ENCODE data around the gene PGAP2. TPM values are rescaled to one million over a fixed set of nuclear protein-coding genes. Genes with fewer than 3 reads are reported as not detected.

PGAP2 gene
- total RNA-seq, 2 experiments from 2014 or later: 38.9 to 40.8 TPM

DNA sequence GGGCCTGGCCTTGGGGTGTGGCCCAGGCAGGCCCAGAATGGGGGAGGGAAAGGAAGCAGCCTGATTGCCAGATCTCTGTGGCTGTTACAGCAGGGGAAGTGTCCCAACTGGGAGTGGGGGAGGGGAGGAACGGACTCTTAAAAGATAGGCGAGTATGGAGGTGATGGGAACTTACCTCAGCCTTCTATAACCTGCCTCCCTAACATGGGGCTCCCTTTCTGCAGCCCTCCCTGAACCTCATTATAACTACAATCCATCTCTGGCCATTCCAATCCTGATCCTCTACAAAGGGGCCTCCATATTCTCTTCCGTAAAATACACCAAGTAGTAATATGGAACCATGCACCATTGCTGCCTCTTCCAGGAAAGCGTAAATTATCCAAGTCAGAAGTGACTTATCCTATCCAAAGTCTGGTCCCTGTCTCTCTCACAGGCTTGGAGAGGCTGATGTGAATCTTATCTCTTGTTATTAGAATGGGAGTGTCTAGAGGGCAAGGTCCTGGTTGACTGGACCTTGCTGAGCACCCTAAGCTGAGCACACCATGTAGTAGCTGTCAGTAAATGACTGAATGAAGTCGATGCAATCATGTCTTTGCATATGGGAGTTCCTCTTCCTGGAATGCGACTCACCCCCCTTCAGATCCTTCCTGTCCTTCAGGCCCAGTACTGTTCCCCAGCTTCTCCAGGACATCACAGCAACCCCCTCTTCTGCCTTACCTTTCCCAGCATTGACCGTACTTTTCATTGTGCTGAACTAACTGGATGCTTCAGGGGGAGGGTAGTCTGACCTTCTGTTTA lies 26.5 kb downstream of the PGAP2 start:
- CTCF ChIA-PET: interaction anchor here (0.6 to 17.3 kb wide), 6 partner anchors 7 to 238 kb away, joined by 3 to 231 read pairs (median 3); partner anchors contain the start of genes NUP98 and STIM1
- intact Hi-C loops (cut with micrococcal nuclease): no loop called here
- Mint-ChIP-seq H3K9me3 (no peaks in the 10 kb centered on the region), H3K4me3 (peak overlapping the region; percentile 85), H3K4me1 (ENCODE audit: low read depth) (peaks cover 82% of the 10 kb centered on the region), H3K27ac (peak overlapping the region; percentile 86), H3K36me3 (ENCODE audit: low read depth) (peaks cover 74% of the 10 kb centered on the region), H3K27me3 (ENCODE audit: low read depth) (no peaks in the 10 kb centered on the region)
- DNase-seq: peak; percentile 43

DNA sequence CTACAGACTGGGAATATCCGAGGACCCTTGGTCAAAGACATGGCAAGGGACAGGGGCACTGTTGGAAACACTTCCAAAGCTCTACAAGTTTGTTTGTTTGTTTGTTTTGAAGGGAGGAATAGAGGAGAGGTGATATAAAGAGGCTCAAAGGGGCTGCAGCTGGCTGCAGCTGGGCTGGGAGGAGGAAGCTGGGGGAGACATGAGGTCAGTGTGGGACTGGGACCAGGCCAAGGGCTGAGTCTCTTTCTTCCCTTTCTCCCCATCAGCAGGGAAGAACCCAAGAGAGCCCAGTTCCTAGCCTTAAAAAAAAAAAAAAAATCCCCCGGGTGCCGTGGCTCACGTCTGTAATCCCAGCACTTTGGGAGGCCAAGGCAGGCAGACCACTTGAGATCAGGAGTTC lies 27.4 kb downstream of the PGAP2 start:
- intact Hi-C loops (cut with micrococcal nuclease): no loop called here
- no peak for DNase-seq
- Mint-ChIP-seq H3K4me1 (ENCODE audit: low read depth) (peaks cover 76% of the 10 kb centered on the region), H3K4me3 (peak overlapping the region; percentile 85), H3K36me3 (ENCODE audit: low read depth) (peaks cover 70% of the 10 kb centered on the region), H3K27me3 (ENCODE audit: low read depth) (no peaks in the 10 kb centered on the region), H3K27ac (peak overlapping the region; percentile 86), H3K9me3 (no peaks in the 10 kb centered on the region)
- CTCF ChIA-PET: interaction anchor here (0.6 to 17.3 kb wide), 6 partner anchors 8 to 237 kb away, joined by 3 to 231 read pairs (median 4); partner anchors contain the start of genes NUP98 and STIM1

GRCh38 chr11:3836903-3837302 lies 28.5 kb downstream of the PGAP2 start:
- Mint-ChIP-seq H3K9me3 (no peaks in the 10 kb centered on the region), H3K27me3 (ENCODE audit: low read depth) (no peaks in the 10 kb centered on the region), H3K4me1 (ENCODE audit: low read depth) (peaks cover 66% of the 10 kb centered on the region), H3K27ac (peak overlapping the region; percentile 86), H3K4me3 (peak overlapping the region; percentile 85), H3K36me3 (ENCODE audit: low read depth) (peaks cover 59% of the 10 kb centered on the region)
- intact Hi-C loops (cut with micrococcal nuclease): no loop called here
- peak; percentile 72 for DNase-seq
- CTCF ChIA-PET: interaction anchor here (0.7 to 23.9 kb wide), 10 partner anchors 8 to 233 kb away, joined by 3 to 573 read pairs (median 4); partner anchors contain the start of gene STIM1

GRCh38 chr11:3837793-3838192 lies 29.4 kb downstream of the PGAP2 start:
- no peaks in the 10 kb centered on the region for H3K27me3 Mint-ChIP-seq (ENCODE audit: low read depth)
- no peaks in the 10 kb centered on the region for H3K9me3 Mint-ChIP-seq
- H3K27ac Mint-ChIP-seq: peak overlapping the region; percentile 86
- H3K4me1 Mint-ChIP-seq (ENCODE audit: low read depth): peaks cover 62% of the 10 kb centered on the region
- intact Hi-C loops (cut with micrococcal nuclease): no loop called here
- peaks cover 55% of the 10 kb centered on the region for H3K36me3 Mint-ChIP-seq (ENCODE audit: low read depth)
- no peak for DNase-seq
- H3K4me3 Mint-ChIP-seq: peak overlapping the region; percentile 85
- CTCF ChIA-PET: interaction anchor here (1.2 to 23.9 kb wide), 7 partner anchors 9 to 232 kb away, joined by 3 to 573 read pairs (median 4); partner anchors contain the start of gene STIM1

DNA sequence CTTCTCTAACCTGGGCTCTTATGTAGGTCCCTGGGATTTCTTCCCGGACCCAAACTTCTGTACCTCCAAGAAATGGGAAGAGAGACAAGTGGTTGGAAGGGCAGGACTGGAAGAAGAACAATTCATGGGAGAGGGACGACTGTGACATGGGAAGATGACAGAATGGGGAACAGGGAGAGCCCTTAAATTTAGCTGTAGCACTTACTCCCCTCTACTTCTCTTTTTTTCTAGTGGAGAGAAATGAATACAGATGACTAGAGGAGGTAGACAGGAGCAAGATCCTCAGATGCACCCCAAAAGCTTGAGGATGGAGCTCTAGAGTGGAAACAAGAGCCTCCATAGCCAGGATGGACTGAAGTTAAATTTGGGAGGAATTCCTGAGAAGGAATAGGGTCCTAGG lies 30.1 kb downstream of the PGAP2 start:
- Mint-ChIP-seq H3K36me3 (ENCODE audit: low read depth) (peaks cover 49% of the 10 kb centered on the region), H3K4me3 (peak overlapping the region; percentile 85), H3K4me1 (ENCODE audit: low read depth) (peaks cover 62% of the 10 kb centered on the region), H3K27ac (peak overlapping the region; percentile 86), H3K9me3 (no peaks in the 10 kb centered on the region), H3K27me3 (ENCODE audit: low read depth) (no peaks in the 10 kb centered on the region)
- intact Hi-C loops (cut with micrococcal nuclease): no loop called here
- no peak for DNase-seq
- CTCF ChIA-PET: interaction anchor here (0.6 to 23.9 kb wide), 7 partner anchors 13 to 260 kb away, joined by 3 to 573 read pairs (median 4); partner anchors contain the start of gene STIM1

DNA sequence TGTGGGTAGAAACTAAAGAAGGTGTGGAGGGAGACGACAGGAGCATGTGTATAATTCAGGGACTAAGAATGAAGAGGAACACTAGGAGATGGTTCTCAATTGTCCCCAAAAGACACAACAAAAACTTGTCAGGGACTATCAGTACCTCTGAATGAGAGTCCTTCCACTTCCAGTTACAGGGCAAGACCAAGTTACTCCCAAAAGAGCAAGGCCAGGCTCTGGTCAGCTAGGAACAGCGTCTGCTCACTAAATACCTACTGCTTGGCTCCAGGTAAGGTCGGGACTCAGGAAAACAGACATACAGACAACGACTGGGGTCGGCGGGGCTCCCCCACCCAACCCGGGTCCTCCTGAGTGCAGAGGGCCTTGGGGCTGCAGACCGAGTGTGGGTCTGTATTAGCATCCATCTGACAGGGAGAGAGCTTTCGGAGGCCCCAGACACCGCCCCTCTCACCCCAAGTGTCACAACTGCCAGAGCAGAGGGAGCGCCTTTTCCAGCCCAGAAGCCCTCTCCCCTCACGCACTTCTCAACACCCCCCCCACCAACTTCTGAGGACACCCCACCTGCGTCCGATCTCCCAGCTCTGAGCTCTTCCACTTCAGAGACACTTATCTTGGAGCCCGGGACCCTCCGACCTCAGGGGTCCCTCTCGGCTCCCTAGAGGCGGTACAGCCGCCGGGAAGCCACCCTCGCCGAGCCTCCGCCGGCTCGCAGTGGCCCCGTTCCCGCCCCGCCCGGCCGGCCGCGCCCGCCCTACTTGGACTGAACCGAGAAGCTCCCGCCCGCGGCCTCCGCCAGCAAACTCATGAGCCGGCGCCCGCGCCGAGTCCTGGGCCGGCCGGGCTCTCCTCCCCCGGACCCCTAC lies 31.9 kb downstream of the PGAP2 start:
- Mint-ChIP-seq H3K36me3 (ENCODE audit: low read depth) (peaks cover 31% of the 10 kb centered on the region), H3K27me3 (ENCODE audit: low read depth) (no peaks in the 10 kb centered on the region), H3K27ac (peak overlapping the region; percentile 86), H3K9me3 (no peaks in the 10 kb centered on the region), H3K4me3 (peak overlapping the region; percentile 85), H3K4me1 (ENCODE audit: low read depth) (peaks cover 58% of the 10 kb centered on the region)
- CTCF ChIA-PET: interaction anchor here (0.7 to 23.9 kb wide), 8 partner anchors 8 to 229 kb away, joined by 3 to 573 read pairs (median 8); partner anchors contain the start of gene STIM1
- DNase-seq: peak; percentile 55
- intact Hi-C loops (cut with micrococcal nuclease): loop anchor here (1.0 to 5.0 kb wide), 3 partner anchors 8 to 1847 kb away; partner anchors contain the start of genes TRIM22, TRIM5 and TRIM68

DNA sequence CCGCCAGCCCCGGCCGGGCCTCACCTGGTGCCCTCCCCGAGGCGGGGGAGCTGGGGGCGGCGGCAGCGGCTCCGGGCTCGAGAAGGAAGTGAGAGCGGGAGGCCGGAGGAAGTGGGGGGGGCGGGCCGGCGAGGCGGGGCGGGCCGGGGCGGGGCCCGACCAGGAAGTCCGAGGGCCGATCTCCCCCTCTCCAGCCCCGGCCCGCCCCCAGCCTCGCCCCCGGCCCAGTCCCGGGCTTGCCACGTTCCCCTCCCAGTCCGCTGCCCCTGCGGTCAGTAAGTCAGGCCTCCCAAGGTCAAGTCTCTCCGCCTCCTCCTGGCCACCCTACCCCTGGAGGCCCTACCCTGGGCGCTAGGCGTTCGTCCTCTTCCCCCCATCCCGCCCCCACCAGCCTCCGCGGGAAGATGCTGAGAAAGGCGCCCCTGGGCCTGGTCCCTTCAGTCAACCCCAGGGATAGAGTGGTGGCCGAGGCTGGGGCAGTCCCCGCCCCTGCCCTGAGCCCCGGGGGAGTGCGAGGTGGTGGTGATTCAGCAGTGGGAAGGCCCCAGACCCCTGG lies 32.6 kb downstream of the PGAP2 start, which contains the start of gene RHOG:
Gene RHOG, minus strand, starts transcription at position 90 of the 556 bp plus-strand sequence. CDS start 12,821 bp downstream, outside the sequence.
- H3K9me3 Mint-ChIP-seq: no peaks in the 10 kb centered on the region
- peak within 1 kb of the TSS; percentile 86 for H3K27ac Mint-ChIP-seq
- H3K27me3 Mint-ChIP-seq (ENCODE audit: low read depth): no peaks in the 10 kb centered on the region
- DNase-seq: no peak
- CTCF ChIA-PET: interaction anchor here (1.0 to 23.9 kb wide), 11 partner anchors 9 to 229 kb away, joined by 3 to 573 read pairs (median 5); partner anchors contain the start of genes PGAP2 and STIM1
- intact Hi-C loops (cut with micrococcal nuclease): loop anchor here (1.0 to 5.0 kb wide), 9 partner anchors 9 to 1846 kb away; partner anchors contain the start of genes NUP98, RRM1, TRIM22 and TRIM5
- peaks cover 24% of the 10 kb centered on the region for H3K36me3 Mint-ChIP-seq (ENCODE audit: low read depth)
- H3K4me1 Mint-ChIP-seq (ENCODE audit: low read depth): peaks cover 56% of the 10 kb centered on the region
- H3K4me3 Mint-ChIP-seq: peak within 1 kb of the TSS; percentile 85

DNA sequence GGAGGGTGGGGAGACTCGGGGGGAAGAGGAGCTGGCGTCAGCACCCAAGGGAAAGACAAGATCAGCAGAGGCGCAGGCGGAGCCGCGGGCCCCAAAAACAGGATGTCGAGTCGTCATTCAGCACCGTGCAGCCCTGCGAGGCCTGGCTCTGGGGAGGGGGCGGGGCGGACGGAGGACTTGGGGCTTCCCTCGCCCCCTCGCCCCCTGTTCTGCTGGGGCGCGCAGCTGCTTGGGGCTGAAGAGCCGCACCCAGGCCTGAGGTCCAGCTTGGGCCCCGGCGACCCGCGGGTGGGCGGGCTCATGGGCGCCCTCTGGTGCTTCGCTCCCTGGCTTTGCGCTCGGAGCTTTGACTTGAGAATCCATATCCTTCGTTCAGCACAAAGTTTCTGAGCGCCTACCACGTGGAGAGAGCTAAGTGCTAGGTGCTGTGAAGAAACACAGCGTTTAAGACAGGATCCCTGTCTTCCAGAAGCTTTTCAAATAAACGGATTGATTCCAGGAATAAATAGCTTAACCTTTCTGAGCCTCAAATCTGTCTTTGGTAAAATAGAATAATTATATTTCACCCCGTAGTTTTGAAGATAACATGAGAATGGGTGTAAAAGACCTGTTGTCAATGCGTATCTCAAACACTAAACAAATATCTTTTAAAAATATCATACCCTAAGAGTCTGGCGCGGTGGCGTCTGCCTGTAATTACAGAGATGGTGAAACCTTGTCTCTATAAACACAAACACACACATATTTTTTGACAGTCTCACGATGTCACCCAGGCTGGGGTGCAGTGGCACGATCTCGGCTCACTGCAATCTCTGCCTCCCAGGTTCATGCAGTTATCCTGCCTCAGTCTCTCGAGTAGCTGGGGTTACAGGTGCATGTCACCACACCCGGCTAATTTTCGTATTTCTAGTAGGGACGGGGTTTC lies 33.3 kb downstream of the PGAP2 start:
- no peaks in the 10 kb centered on the region for H3K27me3 Mint-ChIP-seq (ENCODE audit: low read depth)
- H3K4me1 Mint-ChIP-seq (ENCODE audit: low read depth): peaks cover 50% of the 10 kb centered on the region
- CTCF ChIA-PET: interaction anchor here (1.0 to 23.9 kb wide), 13 partner anchors 10 to 228 kb away, joined by 3 to 573 read pairs (median 4); partner anchors contain the start of genes PGAP2 and STIM1
- peak overlapping the region; percentile 86 for H3K27ac Mint-ChIP-seq
- no peaks in the 10 kb centered on the region for H3K9me3 Mint-ChIP-seq
- intact Hi-C loops (cut with micrococcal nuclease): loop anchor here (1.0 to 5.0 kb wide), 8 partner anchors 13 to 1846 kb away; partner anchors contain the start of genes NUP98, RRM1, TRIM22 and TRIM5
- peak overlapping the region; percentile 85 for H3K4me3 Mint-ChIP-seq
- H3K36me3 Mint-ChIP-seq (ENCODE audit: low read depth): peaks cover 24% of the 10 kb centered on the region
- DNase-seq: peak; percentile 98

DNA sequence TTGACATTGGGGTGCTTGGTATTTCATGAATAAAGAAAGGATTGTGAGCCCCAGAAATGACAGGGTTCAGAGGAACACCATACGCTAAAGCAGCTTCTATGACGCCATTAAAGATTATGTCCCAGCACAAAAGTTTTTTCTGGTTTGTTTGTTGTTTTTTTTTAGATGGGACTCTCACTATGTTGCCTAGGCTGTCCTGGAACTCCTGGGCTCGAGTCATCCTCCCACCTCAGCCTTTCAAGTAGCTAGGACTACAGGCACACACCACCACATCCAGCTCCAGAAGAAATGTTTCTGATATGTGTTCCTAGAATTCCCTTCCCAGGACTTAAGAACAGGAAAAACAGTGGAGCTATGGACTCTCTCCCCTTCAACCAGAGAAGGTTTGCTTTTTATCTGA lies 35.0 kb downstream of the PGAP2 start:
- no peak for DNase-seq
- intact Hi-C loops (cut with micrococcal nuclease): loop anchor here (5.0 kb wide), 2 partner anchors 764 to 1844 kb away; partner anchors contain the start of genes TRIM22, TRIM5 and TRIM68
- no peak overlapping the region for H3K4me3 Mint-ChIP-seq
- no peaks in the 10 kb centered on the region for H3K9me3 Mint-ChIP-seq
- CTCF ChIA-PET: interaction anchor here (0.6 to 23.9 kb wide), 5 partner anchors 8 to 226 kb away, joined by 3 to 573 read pairs (median 5); partner anchors contain the start of gene STIM1
- H3K27me3 Mint-ChIP-seq (ENCODE audit: low read depth): no peaks in the 10 kb centered on the region
- H3K4me1 Mint-ChIP-seq (ENCODE audit: low read depth): peaks cover 36% of the 10 kb centered on the region
- peak overlapping the region; percentile 74 for H3K27ac Mint-ChIP-seq
- H3K36me3 Mint-ChIP-seq (ENCODE audit: low read depth): peaks cover 17% of the 10 kb centered on the region

GRCh38 chr11:3845246-3845645 lies 36.9 kb downstream of the PGAP2 start:
- no peak for DNase-seq
- intact Hi-C loops (cut with micrococcal nuclease): no loop called here
- Mint-ChIP-seq H3K9me3 (no peaks in the 10 kb centered on the region), H3K27ac (no peak overlapping the region), H3K4me1 (ENCODE audit: low read depth) (peaks cover 42% of the 10 kb centered on the region), H3K27me3 (ENCODE audit: low read depth) (no peaks in the 10 kb centered on the region), H3K4me3 (no peak overlapping the region), H3K36me3 (ENCODE audit: low read depth) (peaks cover under 1% of the 10 kb centered on the region)
- CTCF ChIA-PET: interaction anchor here (0.6 to 23.9 kb wide), 4 partner anchors 7 to 237 kb away, joined by 3 to 573 read pairs (median 118); partner anchors contain the start of gene STIM1

Data from activated naive CD4-positive, alpha-beta T cell treated with anti-CD3 and anti-CD28 coated beads for 36 hours (primary cell).